K562 (cell line): Measurements from ENCODE around the gene HSD17B12. TPM values are rescaled to one million over a fixed set of nuclear protein-coding genes. Genes with fewer than 3 reads are reported as not detected.

Source experiments
- ETS1 ChIP-seq: conservative IDR thresholded peaks from 2 replicates; pipeline ENCODE4 v1.6.1; 2011; ENCODE audit warnings: low read depth, mild to moderate bottlenecking, low read length; ENCODE audit not compliant: control insufficient read depth
- POLR2G ChIP-seq: fragments of 200-400 bp; formaldehyde crosslinking; IDR thresholded peaks from 2 replicates; pipeline ENCODE4 v1.6.1; 2017; ENCODE audit warnings: low read depth, mild to moderate bottlenecking, antibody characterized with exemption, low read length, moderate library complexity
- ZBTB1 ChIP-seq: sonication (generic); formaldehyde crosslinking; IDR thresholded peaks from 2 replicates; pipeline ENCODE4 v1.8.1; 2023; ENCODE audit warnings: missing genetic modification reagents, low read depth, mild to moderate bottlenecking, borderline replicate concordance
- ZBTB33 ChIP-seq: sonication (generic); formaldehyde crosslinking; IDR thresholded peaks from 2 replicates; pipeline ENCODE4 v1.8.1; 2023; ENCODE audit warnings: mild to moderate bottlenecking, missing genetic modification reagents
- ZBTB40 ChIP-seq, 2 experiments: fragments of 450-650 bp in 1 of 2; sonication (generic) in 1 of 2; formaldehyde crosslinking in 1 of 2; IDR thresholded peaks; 2 replicates each; pipeline versions ENCODE4 v1.7.1 to v1.9.0; 2016 to 2022; ENCODE audit warnings: inconsistent platforms in 1 of 2, mild to moderate bottlenecking in 1 of 2, missing genetic modification reagents in 1 of 2
- ZMIZ1 ChIP-seq, 2 experiments: fragments of 150-350 bp in 1 of 2; IDR thresholded peaks; 2 replicates each; pipeline ENCODE4 v1.6.1; 2012 to 2016; ENCODE audit warnings: low read depth in 2 of 2, low read length in 2 of 2, mild to moderate bottlenecking in 1 of 2, moderate library complexity in 1 of 2
- polyA plus RNA-seq, 8 experiments: library from polyadenylated mRNA; depleted of rRNA in 4 of 8; stranded (reverse) in 5 of 8; unstranded in 3 of 8; fragments of >200 nt; fragmentation: Nextera tagmentation in 2 of 8; fragmentation: Illumina TruSeq in 1 of 8; extraction: Ambion mirVana in 2 of 8; extraction: Trizol in 1 of 8; gene quantifications; 2 replicates each; pipeline versions ENCODE4 v1.2.1 to v1.2.3, GENCODE V29; 2011 to 2014; ENCODE audit warnings: inconsistent platforms in 1 of 8, missing spikeins in 1 of 8
- total RNA-seq, 7 experiments: library from RNA; depleted of rRNA in 6 of 7; stranded (reverse); fragments of >200 nt in 6 of 7; fragmentation: Illumina TruSeq in 2 of 7; extraction: Trizol in 2 of 7; gene quantifications; 2 replicates each; pipeline versions ENCODE4 v1.2.1 to v1.2.3, GENCODE V29; 2011 to 2021; ENCODE audit warnings: low replicate concordance in 1 of 7

Gene HSD17B12
- total and polyA plus RNA-seq, 9 of the 15 experiments (the other 6 are each of a cell fraction or from before 2014, with no cell fraction given) = 9.1 to 34.5 (median 23.3) TPM

GRCh38 chr11:43680521-43681400 lies at the start of gene HSD17B12 (continued):
- TF ChIP-seq ZBTB40 (IDR thresholded peaks at IDR 0.05) (peak; percentile 89; the same call in 1 of the 2 replicates), ZBTB40 (CRISPR knock-in tag; IDR thresholded peaks at IDR 0.05) (peak; percentile 62), ZMIZ1 (IDR thresholded peaks at IDR 0.05; ENCODE audit: low read depth in 2 of 2, low read length in 2 of 2) (no peak), POLR2G (peak; percentile 89), ZBTB1 (CRISPR knock-in tag) (no peak), ZBTB33 (peak; percentile 73), ETS1 (no peak)
